Smooth muscle cell (in vitro differentiated cells): ENCODE data around the gene KRT34. TPM values are rescaled to one million over a fixed set of nuclear protein-coding genes. Genes with fewer than 3 reads are reported as not detected.

Source experiments
- DNase-seq: peaks from one replicate; lab custom pipeline; 2025; ENCODE audit not compliant: unreplicated experiment; lab: John Stamatoyannopoulos, UW
- H2AFZ ChIP-seq: fragments of 200-600 bp; sonication (generic); 2 replicates; pipeline ENCODE4 v1.6.0; 2016; ENCODE audit warnings: antibody characterized with exemption, low read depth, mild to moderate bottlenecking
- H3F3A ChIP-seq: fragments of 200-600 bp; sonication (generic); 2 replicates; pipeline ENCODE4 v1.6.0; 2017; ENCODE audit warnings: antibody characterized with exemption, low read depth
- H3K27ac ChIP-seq: fragments of 200-600 bp; sonication (generic); 2 replicates; pipeline ENCODE4 v1.5.1; 2016; ENCODE audit warnings: low read depth, mild to moderate bottlenecking
- H3K27me3 ChIP-seq: fragments of 200-600 bp; sonication (generic); 2 replicates; pipeline ENCODE4 v1.6.1; 2016; ENCODE audit warnings: low read depth, mild to moderate bottlenecking
- H3K36me3 ChIP-seq: fragments of 200-600 bp; sonication (generic); 2 replicates; pipeline ENCODE4 v1.5.1; 2016; ENCODE audit warnings: low read depth
- H3K4me1 ChIP-seq: fragments of 200-600 bp; sonication (generic); 2 replicates; pipeline ENCODE4 v1.5.1; 2016; ENCODE audit warnings: low read depth
- H3K4me2 ChIP-seq: fragments of 200-600 bp; sonication (generic); 2 replicates; pipeline ENCODE4 v1.6.0; 2016; ENCODE audit warnings: mild to moderate bottlenecking
- H3K4me3 ChIP-seq: fragments of 200-600 bp; sonication (generic); 2 replicates; pipeline ENCODE4 v1.5.1; 2016; ENCODE audit warnings: mild to moderate bottlenecking
- H3K79me2 ChIP-seq: fragments of 200-600 bp; sonication (generic); 2 replicates; pipeline ENCODE4 v1.6.0; 2016; ENCODE audit warnings: low read depth, mild to moderate bottlenecking
- H3K9ac ChIP-seq: fragments of 200-600 bp; sonication (generic); 2 replicates; pipeline ENCODE4 v1.6.0; 2016; ENCODE audit warnings: low read depth
- H3K9me3 ChIP-seq: fragments of 200-600 bp; sonication (generic); replicated peaks from 2 replicates; pipeline ENCODE4 v1.5.1; 2016; ENCODE audit warnings: low read depth
- H4K20me1 ChIP-seq: fragments of 200-600 bp; sonication (generic); 2 replicates; pipeline ENCODE4 v1.6.0; 2016; ENCODE audit warnings: low read depth
- WGBS: methylation state at CpG from one replicate; pipeline ENCODE4 v1.1.7; 2016; ENCODE audit warnings: low lambda C conversion rate; 5-methylcytosine and 5-hydroxymethylcytosine counted together
- polyA plus RNA-seq: library from polyadenylated mRNA; unstranded; fragments of >200 nt; fragmentation: Nextera tagmentation; extraction: Ambion mirVana; gene quantifications from 2 replicates; pipeline ENCODE4 v1.2.1, GENCODE V29; 2016
- total RNA-seq: library from RNA; depleted of rRNA; stranded (reverse); fragments of >200 nt; gene quantifications from 2 replicates; pipeline ENCODE4 v1.2.3, GENCODE V29; 2014
- TF ChIP-seq, protein P1 (sequence below): fragments of 200-600 bp; sonication (generic); IDR thresholded peaks from 2 replicates; pipeline ENCODE4 v1.5.1; 2017; ENCODE audit warnings: borderline replicate concordance, mild to moderate bottlenecking, antibody characterized with exemption; ENCODE audit not compliant: insufficient read depth, poor library complexity, severe bottlenecking

Gene KRT34
- total and polyA plus RNA-seq, 2 experiments from 2014 or later: 5.3 to 23.1 TPM

DNA sequence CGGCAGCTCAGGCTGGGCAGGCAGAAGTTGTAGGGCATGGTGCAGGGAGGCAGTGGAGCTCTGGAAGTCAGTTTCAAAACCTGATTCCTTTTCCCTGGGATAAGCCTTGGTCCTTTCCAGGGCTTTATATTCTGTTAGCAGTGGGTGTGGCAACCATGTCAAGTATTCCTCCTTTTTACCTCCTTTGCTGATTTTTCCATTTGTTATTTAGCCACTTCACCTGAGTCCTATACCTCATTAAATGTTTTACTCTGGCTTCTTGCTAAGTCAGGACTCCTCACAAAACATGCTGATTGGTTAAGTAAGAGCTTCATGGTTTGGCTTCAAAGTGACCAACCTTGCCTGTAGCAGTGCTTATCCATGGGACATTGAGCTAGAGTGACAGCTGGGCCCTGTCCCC is 12.4 kb downstream of the KRT34 start, which contains the start of gene KRT33B:
Gene KRT33B, minus strand, starts transcription at position 101 of the 400 bp plus-strand sequence. Its CDS starts 63 bp downstream, at position 38.
- Histone ChIP-seq H4K20me1 (no peaks in the 10 kb centered on the region), H3K4me3 (no peak within 1 kb of the TSS), H3K36me3 (no peaks in the 10 kb centered on the region), H3K9ac (no peak within 1 kb of the TSS), H3K27ac (no peak within 1 kb of the TSS), H3K4me2 (no peak within 1 kb of the TSS), H3F3A (no peaks in the 10 kb centered on the region), H2AFZ (no peak within 1 kb of the TSS), H3K79me2 (no peaks in the 10 kb centered on the region), H3K4me1 (no peaks in the 10 kb centered on the region), H3K27me3 (no peaks in the 10 kb centered on the region), H3K9me3 (no peaks in the 10 kb centered on the region)
- TF ChIP-seq, protein P1, sequence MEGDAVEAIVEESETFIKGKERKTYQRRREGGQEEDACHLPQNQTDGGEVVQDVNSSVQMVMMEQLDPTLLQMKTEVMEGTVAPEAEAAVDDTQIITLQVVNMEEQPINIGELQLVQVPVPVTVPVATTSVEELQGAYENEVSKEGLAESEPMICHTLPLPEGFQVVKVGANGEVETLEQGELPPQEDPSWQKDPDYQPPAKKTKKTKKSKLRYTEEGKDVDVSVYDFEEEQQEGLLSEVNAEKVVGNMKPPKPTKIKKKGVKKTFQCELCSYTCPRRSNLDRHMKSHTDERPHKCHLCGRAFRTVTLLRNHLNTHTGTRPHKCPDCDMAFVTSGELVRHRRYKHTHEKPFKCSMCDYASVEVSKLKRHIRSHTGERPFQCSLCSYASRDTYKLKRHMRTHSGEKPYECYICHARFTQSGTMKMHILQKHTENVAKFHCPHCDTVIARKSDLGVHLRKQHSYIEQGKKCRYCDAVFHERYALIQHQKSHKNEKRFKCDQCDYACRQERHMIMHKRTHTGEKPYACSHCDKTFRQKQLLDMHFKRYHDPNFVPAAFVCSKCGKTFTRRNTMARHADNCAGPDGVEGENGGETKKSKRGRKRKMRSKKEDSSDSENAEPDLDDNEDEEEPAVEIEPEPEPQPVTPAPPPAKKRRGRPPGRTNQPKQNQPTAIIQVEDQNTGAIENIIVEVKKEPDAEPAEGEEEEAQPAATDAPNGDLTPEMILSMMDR: no peak
- no peak for DNase-seq
- 89% methylated on average over 1 of the region's 1 CpG for WGBS

- WGBS: 93% methylated on average over 2 of the region's 2 CpGs
- TF ChIP-seq, protein P1: no peak
- Histone ChIP-seq H3K79me2 (no peaks in the 10 kb centered on the region), H3K27ac (no peak overlapping the region), H3K4me1 (no peaks in the 10 kb centered on the region), H3K27me3 (no peaks in the 10 kb centered on the region), H3K9ac (no peak overlapping the region), H4K20me1 (no peaks in the 10 kb centered on the region), H3K9me3 (no peaks in the 10 kb centered on the region), H3K4me2 (no peak overlapping the region), H3K36me3 (no peaks in the 10 kb centered on the region), H2AFZ (no peak overlapping the region), H3K4me3 (no peak overlapping the region), H3F3A (no peaks in the 10 kb centered on the region)
- no peak for DNase-seq
Measured at GRCh38 chr17:41369023-41369422, 13.1 kb downstream of the KRT34 start.

DNA sequence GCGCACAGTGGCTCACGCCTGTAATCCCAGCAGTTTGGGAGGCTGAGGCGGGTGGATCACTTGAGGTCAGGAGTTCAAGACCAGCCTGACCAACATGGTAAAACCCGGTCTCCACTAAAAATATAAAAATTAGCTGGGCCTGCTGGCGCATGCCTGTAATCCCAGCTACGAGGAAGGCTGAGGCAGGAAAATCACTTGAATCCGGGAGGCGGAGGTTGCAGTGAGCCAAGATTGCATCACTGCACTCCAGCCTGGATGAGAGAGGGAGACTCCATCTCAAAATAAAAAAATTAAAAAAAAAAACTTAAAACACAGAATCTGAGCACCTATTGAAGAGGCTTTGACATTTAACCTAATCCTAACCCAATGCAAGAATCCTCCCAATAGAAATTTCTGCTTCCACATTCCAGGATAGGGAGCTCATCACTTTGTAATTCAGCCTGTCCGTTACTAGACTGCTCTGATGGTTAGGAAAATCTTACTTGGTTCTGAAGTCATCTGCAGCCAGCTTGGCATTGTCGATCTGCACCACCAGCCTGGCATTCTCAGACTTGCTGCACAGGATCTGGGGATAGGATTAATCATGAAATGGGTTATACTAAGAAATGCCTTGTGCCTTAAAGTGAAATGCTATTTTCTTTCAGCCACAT is 14.6 kb downstream of the KRT34 start:
- Histone ChIP-seq H3K4me1 (no peaks in the 10 kb centered on the region), H3K27me3 (no peaks in the 10 kb centered on the region), H3K4me2 (peak overlapping the region; percentile 47), H3F3A (no peaks in the 10 kb centered on the region), H3K9me3 (no peaks in the 10 kb centered on the region), H2AFZ (no peak overlapping the region), H3K27ac (peak overlapping the region; percentile 71), H3K9ac (peak overlapping the region; percentile 27), H3K79me2 (no peaks in the 10 kb centered on the region), H3K4me3 (no peak overlapping the region), H4K20me1 (no peaks in the 10 kb centered on the region), H3K36me3 (no peaks in the 10 kb centered on the region)
- TF ChIP-seq, protein P1: no peak
- WGBS: 51% methylated on average over 10 of the region's 10 CpGs
- no peak for DNase-seq

- Histone ChIP-seq H3F3A (no peaks in the 10 kb centered on the region), H3K9ac (no peak overlapping the region), H3K27me3 (no peaks in the 10 kb centered on the region), H3K4me3 (no peak overlapping the region), H3K36me3 (no peaks in the 10 kb centered on the region), H4K20me1 (no peaks in the 10 kb centered on the region), H3K4me1 (no peaks in the 10 kb centered on the region), H3K27ac (no peak overlapping the region), H3K9me3 (no peaks in the 10 kb centered on the region), H3K79me2 (no peaks in the 10 kb centered on the region), H3K4me2 (no peak overlapping the region), H2AFZ (no peak overlapping the region)
- TF ChIP-seq, protein P1: no peak
- no peak for DNase-seq
Measured at GRCh38 chr17:41366070-41366469, 16.0 kb downstream of the KRT34 start.
